HepG2 (cell line): ENCODE results near the gene TLL2. TPM values are rescaled to one million over a fixed set of nuclear protein-coding genes. Genes with fewer than 3 reads are reported as not detected.

Experiments used
- CENPT ChIP-seq: sonication (generic); formaldehyde crosslinking; IDR thresholded peaks from 2 replicates; pipeline ENCODE4 v1.8.0; 2022; ENCODE audit warnings: low read depth, mild to moderate bottlenecking, moderate library complexity, missing genetic modification reagents
- EZH2 ChIP-seq: conservative IDR thresholded peaks from 2 replicates; pipeline ENCODE4 v1.6.1; 2012; ENCODE audit warnings: mild to moderate bottlenecking, low read depth, low read length, moderate library complexity
- FOXP1 ChIP-seq, 2 experiments: fragments of 450-650 bp in 1 of 2; IDR thresholded peaks; 2 replicates each; pipeline ENCODE4 v1.6.1; 2017 to 2018; ENCODE audit warnings: antibody characterized with exemption in 1 of 2
- HNRNPLL ChIP-seq: fragments of 200-400 bp; formaldehyde crosslinking; IDR thresholded peaks from 2 replicates; pipeline ENCODE4 v1.6.1; 2017; ENCODE audit warnings: mild to moderate bottlenecking, low read depth, low read length; ENCODE audit not compliant: poor library complexity, severe bottlenecking
- KDM2A ChIP-seq: sonication (generic); formaldehyde crosslinking; IDR thresholded peaks from 2 replicates; pipeline ENCODE4 v1.4.0; 2020; ENCODE audit warnings: low read depth, missing genetic modification reagents, borderline replicate concordance
- KLF11 ChIP-seq: IDR thresholded peaks from 2 replicates; pipeline ENCODE4 v1.6.1; 2016; ENCODE audit warnings: missing compliant biosample characterization
- MED13 ChIP-seq: sonication (generic); formaldehyde crosslinking; IDR thresholded peaks from 2 replicates; pipeline ENCODE4 v1.5.0; 2020; ENCODE audit warnings: missing genetic modification reagents
- PHF20 ChIP-seq: sonication (generic); formaldehyde crosslinking; IDR thresholded peaks from 2 replicates; pipeline ENCODE4 v1.5.0; 2020; ENCODE audit warnings: mild to moderate bottlenecking, missing genetic modification reagents
- POLR2AphosphoS2 ChIP-seq: IDR thresholded peaks from 2 replicates; pipeline ENCODE4 v1.6.1; 2011; ENCODE audit warnings: low read depth, low read length, improper control_type of control experiment
- RBM22 ChIP-seq: fragments of 200-400 bp; formaldehyde crosslinking; optimal IDR thresholded peaks from 2 replicates; pipeline ENCODE3; 2017; ENCODE audit warnings: mild to moderate bottlenecking, low read length, moderate library complexity
- SIX1 ChIP-seq: sonication (generic); formaldehyde crosslinking; IDR thresholded peaks from 2 replicates; pipeline ENCODE4 v1.4.0; 2020; ENCODE audit warnings: missing genetic modification reagents, borderline replicate concordance
- SNAPC2 ChIP-seq: sonication (generic); formaldehyde crosslinking; IDR thresholded peaks from 2 replicates; pipeline ENCODE4 v1.8.1; 2022; ENCODE audit warnings: mild to moderate bottlenecking, missing genetic modification reagents
- ZBTB8A ChIP-seq: sonication (generic); formaldehyde crosslinking; IDR thresholded peaks from 2 replicates; pipeline ENCODE4 v1.4.0; 2020; ENCODE audit warnings: mild to moderate bottlenecking, low read depth, missing genetic modification reagents, borderline replicate concordance
- ZC3H4 ChIP-seq: sonication (generic); formaldehyde crosslinking; IDR thresholded peaks from 2 replicates; pipeline ENCODE4 v1.4.0; 2020; ENCODE audit warnings: missing genetic modification reagents, borderline replicate concordance
- ZFP1 ChIP-seq: IDR thresholded peaks from 2 replicates; pipeline ENCODE4 v1.6.1; 2016
- ZNF510 ChIP-seq: sonication (generic); formaldehyde crosslinking; IDR thresholded peaks from 2 replicates; pipeline ENCODE4 v1.4.0; 2020; ENCODE audit warnings: low read depth, mild to moderate bottlenecking, missing genetic modification reagents
- ZNF589 ChIP-seq: sonication (generic); formaldehyde crosslinking; conservative IDR thresholded peaks from 2 replicates; pipeline ENCODE4 v1.8.0; 2022; ENCODE audit warnings: mild to moderate bottlenecking, moderate library complexity, missing genetic modification reagents
- ZNF629 ChIP-seq: sonication (generic); formaldehyde crosslinking; conservative IDR thresholded peaks from 2 replicates; pipeline ENCODE4 v1.5.0; 2020; ENCODE audit warnings: missing genetic modification reagents
- ZNF713 ChIP-seq: sonication (generic); formaldehyde crosslinking; IDR thresholded peaks from 2 replicates; pipeline ENCODE4 v1.4.0; 2020; ENCODE audit warnings: mild to moderate bottlenecking, missing genetic modification reagents
- ZNF766 ChIP-seq: sonication (generic); formaldehyde crosslinking; IDR thresholded peaks from 2 replicates; pipeline ENCODE4 v1.5.0; 2020; ENCODE audit warnings: missing genetic modification reagents, borderline replicate concordance
- polyA plus RNA-seq, 8 experiments: library from polyadenylated mRNA; depleted of rRNA in 3 of 8; stranded (reverse) in 7 of 8; unstranded in 1 of 8; fragments of >200 nt; fragmentation: Illumina TruSeq in 4 of 8; extraction: Trizol in 4 of 8; gene quantifications; 2 replicates each; pipeline versions ENCODE4 v1.2.1 to v1.2.3, GENCODE V29; 2011 to 2016; ENCODE audit warnings: low read depth in 4 of 8, missing spikeins in 1 of 8, mixed read lengths in 1 of 8; ENCODE audit not compliant: insufficient read depth in 1 of 8
- total RNA-seq, 5 experiments: library from RNA; depleted of rRNA; stranded (reverse); fragments of >200 nt; fragmentation: Illumina TruSeq; extraction: Trizol; gene quantifications; 2 replicates each; pipeline ENCODE4 v1.2.3, GENCODE V29; 2016; ENCODE audit warnings: low read depth in 1 of 5
- TF ChIP-seq, protein P1 (sequence below): sonication (generic); formaldehyde crosslinking; IDR thresholded peaks from 2 replicates; pipeline ENCODE4 v1.5.0; 2020; ENCODE audit warnings: missing genetic modification reagents
- TF ChIP-seq, protein P2 (sequence below): sonication (generic); formaldehyde crosslinking; IDR thresholded peaks from 2 replicates; pipeline ENCODE4 v1.5.0; 2020; ENCODE audit warnings: missing genetic modification reagents, mild to moderate bottlenecking, borderline replicate concordance
- TF ChIP-seq, protein P3 (sequence below): sonication (generic); formaldehyde crosslinking; IDR thresholded peaks from 2 replicates; pipeline ENCODE4 v1.4.0; 2020; ENCODE audit warnings: missing genetic modification reagents
- TF ChIP-seq, protein P4 (sequence below): sonication (generic); formaldehyde crosslinking; IDR thresholded peaks from 2 replicates; pipeline ENCODE4 v1.8.0; 2022; ENCODE audit warnings: mild to moderate bottlenecking, missing genetic modification reagents, moderate library complexity

Gene TLL2
- total and polyA plus RNA-seq, 2 of the 13 experiments (the other 11 are each of a cell fraction or from before 2014, with no cell fraction given) = 0.09 TPM; not detected in 1

DNA sequence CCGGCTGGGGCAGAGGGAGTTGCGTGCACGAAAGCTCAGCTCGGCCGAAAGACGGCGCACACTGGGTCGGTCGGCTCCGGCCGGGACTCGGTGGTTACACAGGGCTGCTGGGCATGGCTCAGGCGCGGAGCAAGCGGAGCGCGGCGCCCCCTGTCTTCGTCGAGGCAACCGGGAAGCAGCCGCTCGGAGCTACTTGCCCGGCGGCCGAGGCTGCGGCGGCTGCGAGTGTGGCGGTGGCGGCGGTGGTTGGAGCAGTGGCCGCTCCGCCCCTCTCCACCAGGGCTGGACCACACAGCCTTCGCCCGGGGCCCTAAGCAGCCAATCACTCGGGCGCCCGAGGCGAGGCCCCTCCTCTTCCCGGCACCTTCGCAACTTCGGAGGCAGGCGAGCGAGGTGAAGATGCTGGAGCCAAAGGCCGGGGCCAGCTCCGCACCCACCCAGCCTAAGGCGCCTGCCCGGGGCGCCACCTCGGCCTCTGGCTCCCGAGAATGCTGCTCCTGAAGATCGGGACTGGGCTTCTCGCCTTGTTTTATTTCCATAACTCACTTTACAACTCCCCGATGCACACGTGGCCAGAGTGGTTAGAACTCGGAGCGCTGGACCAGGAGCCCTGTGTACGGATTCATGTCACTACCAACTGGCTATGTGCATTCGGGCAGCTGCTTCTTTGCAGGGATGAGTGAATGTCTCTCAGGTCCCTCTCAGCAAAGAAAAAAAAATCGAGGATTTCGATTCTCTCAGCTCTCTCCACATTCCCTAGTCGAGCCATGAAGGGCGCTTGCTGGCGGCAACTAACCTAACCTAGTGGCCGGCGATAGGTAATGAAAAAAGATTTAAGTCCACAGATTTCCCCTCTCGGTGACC is at the start of gene TLL2 (continued):
- TF ChIP-seq, protein P1, sequence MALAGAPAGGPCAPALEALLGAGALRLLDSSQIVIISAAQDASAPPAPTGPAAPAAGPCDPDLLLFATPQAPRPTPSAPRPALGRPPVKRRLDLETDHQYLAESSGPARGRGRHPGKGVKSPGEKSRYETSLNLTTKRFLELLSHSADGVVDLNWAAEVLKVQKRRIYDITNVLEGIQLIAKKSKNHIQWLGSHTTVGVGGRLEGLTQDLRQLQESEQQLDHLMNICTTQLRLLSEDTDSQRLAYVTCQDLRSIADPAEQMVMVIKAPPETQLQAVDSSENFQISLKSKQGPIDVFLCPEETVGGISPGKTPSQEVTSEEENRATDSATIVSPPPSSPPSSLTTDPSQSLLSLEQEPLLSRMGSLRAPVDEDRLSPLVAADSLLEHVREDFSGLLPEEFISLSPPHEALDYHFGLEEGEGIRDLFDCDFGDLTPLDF (CRISPR knock-in tag) = 0 out of 2 replicates have a peak, but pooled peaks have one; percentile 48
- TF ChIP-seq ZNF589 (no peak), RBM22 (no peak), ZC3H4 (CRISPR knock-in tag) (no peak), PHF20 (CRISPR knock-in tag) (0 out of 2 replicates have a peak, but pooled peaks have one; percentile 38), CENPT (CRISPR knock-in tag) (no peak), SIX1 (CRISPR knock-in tag) (no peak), ZNF510 (CRISPR knock-in tag) (no peak), POLR2AphosphoS2 (no peak), EZH2 (no peak), MED13 (CRISPR knock-in tag) (peak; percentile 50; the same call in 1 of the 2 replicates), SNAPC2 (CRISPR knock-in tag) (no peak), HNRNPLL (peak; percentile 95), ZBTB8A (no peak), FOXP1 (IDR thresholded peaks at IDR 0.05) (no peak), FOXP1 (CRISPR knock-in tag; IDR thresholded peaks at IDR 0.05) (no peak), ZNF766 (0 out of 2 replicates have a peak, but pooled peaks have one; percentile 23), ZNF713 (CRISPR knock-in tag) (no peak), ZFP1 (CRISPR knock-in tag) (no peak), KDM2A (CRISPR knock-in tag) (peak; percentile 93; the same call in 1 of the 2 replicates), ZNF629 (CRISPR knock-in tag) (peak; percentile 38; the same call in 1 of the 2 replicates), KLF11 (CRISPR knock-in tag) (no peak)
- TF ChIP-seq, protein P2, sequence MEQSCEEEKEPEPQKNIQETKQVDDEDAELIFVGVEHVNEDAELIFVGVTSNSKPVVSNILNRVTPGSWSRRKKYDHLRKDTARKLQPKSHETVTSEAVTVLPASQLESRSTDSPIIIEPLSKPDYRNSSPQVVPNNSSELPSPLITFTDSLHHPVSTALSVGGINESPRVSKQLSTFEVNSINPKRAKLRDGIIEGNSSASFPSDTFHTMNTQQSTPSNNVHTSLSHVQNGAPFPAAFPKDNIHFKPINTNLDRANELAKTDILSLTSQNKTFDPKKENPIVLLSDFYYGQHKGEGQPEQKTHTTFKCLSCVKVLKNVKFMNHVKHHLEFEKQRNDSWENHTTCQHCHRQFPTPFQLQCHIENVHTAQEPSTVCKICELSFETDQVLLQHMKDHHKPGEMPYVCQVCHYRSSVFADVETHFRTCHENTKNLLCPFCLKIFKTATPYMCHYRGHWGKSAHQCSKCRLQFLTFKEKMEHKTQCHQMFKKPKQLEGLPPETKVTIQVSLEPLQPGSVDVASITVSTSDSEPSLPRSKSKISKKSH (CRISPR knock-in tag) = no peak
- TF ChIP-seq, protein P3, sequence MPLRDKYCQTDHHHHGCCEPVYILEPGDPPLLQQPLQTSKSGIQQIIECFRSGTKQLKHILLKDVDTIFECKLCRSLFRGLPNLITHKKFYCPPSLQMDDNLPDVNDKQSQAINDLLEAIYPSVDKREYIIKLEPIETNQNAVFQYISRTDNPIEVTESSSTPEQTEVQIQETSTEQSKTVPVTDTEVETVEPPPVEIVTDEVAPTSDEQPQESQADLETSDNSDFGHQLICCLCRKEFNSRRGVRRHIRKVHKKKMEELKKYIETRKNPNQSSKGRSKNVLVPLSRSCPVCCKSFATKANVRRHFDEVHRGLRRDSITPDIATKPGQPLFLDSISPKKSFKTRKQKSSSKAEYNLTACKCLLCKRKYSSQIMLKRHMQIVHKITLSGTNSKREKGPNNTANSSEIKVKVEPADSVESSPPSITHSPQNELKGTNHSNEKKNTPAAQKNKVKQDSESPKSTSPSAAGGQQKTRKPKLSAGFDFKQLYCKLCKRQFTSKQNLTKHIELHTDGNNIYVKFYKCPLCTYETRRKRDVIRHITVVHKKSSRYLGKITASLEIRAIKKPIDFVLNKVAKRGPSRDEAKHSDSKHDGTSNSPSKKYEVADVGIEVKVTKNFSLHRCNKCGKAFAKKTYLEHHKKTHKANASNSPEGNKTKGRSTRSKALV = peak; percentile 99
- TF ChIP-seq, protein P4, sequence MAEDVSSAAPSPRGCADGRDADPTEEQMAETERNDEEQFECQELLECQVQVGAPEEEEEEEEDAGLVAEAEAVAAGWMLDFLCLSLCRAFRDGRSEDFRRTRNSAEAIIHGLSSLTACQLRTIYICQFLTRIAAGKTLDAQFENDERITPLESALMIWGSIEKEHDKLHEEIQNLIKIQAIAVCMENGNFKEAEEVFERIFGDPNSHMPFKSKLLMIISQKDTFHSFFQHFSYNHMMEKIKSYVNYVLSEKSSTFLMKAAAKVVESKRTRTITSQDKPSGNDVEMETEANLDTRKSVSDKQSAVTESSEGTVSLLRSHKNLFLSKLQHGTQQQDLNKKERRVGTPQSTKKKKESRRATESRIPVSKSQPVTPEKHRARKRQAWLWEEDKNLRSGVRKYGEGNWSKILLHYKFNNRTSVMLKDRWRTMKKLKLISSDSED (CRISPR knock-in tag) = no peak
